Colonic mucosa (tissue), 4 donors: ENCODE data around the gene DPF3. TPM values are rescaled to one million over a fixed set of nuclear protein-coding genes. Genes with fewer than 3 reads are reported as not detected.

Experiments used
- DNase-seq: peaks from one replicate; pipeline ENCODE4 v3.0.0-alpha.2; 2020
- H3K27ac ChIP-seq: fragments of 200-600 bp; one replicate; pipeline ENCODE4 v1.8.0; 2021
- H3K27me3 ChIP-seq: fragments of 200-600 bp; one replicate; pipeline ENCODE4 v1.8.0; 2021
- H3K36me3 ChIP-seq: fragments of 200-600 bp; one replicate; pipeline ENCODE4 v1.8.0; 2021
- H3K4me1 ChIP-seq: fragments of 200-600 bp; one replicate; pipeline ENCODE4 v1.8.0; 2021; ENCODE audit warnings: mild to moderate bottlenecking
- H3K4me3 ChIP-seq: fragments of 200-600 bp; one replicate; pipeline ENCODE4 v1.8.0; 2021
- H3K9ac ChIP-seq, 2 donors: one replicate each; pipeline ENCODE4 v1.7.0; 2013; ENCODE audit warnings: control low read depth in 2 of 2, low read depth in 2 of 2, low read length in 2 of 2
- H3K9me3 ChIP-seq: fragments of 200-600 bp; one replicate; pipeline ENCODE4 v1.8.0; 2021
- CTCF ChIP-seq: fragments of 200-600 bp; IDR thresholded peaks from one replicate; pipeline ENCODE4 v1.8.0; 2022; ENCODE audit warnings: antibody characterized with exemption, mild to moderate bottlenecking
- intact Hi-C: fragments of 100-400 bp; cut with DNase I; formaldehyde crosslinking; loops from one replicate; pipeline ENCODE4 v1.14.1; 2022
- total RNA-seq, 2 donors: library from RNA; stranded (reverse); fragmentation: NEBNext Ultra II Directional in 1 of 2; extraction: Animal tissue kit (Norgen Biotek cat#: 25700) in 1 of 2; gene quantifications; one replicate each; pipeline ENCODE4 v1.2.1, GENCODE V29; 2021
- donor health status: healthy.
- donor health status: DM: no; HTN: no; CAD: no.
- donor health status: DM: no; HTN: no; CAD: no.

DPF3 gene
- total RNA-seq, 2 donors from 2014 or later = 6.7 to 14.0 TPM

GRCh38 chr14:72594099-72594901, 299.6 kb downstream of the DPF3 start:
- no peak for DNase-seq
- H3K27me3 ChIP-seq = no peaks in the 10 kb centered on the region
- no peak for TF ChIP-seq CTCF
- no peak overlapping the region for H3K27ac ChIP-seq
- no peak overlapping the region for H3K9ac ChIP-seq
- no peaks in the 10 kb centered on the region for H3K9me3 ChIP-seq
- H3K4me1 ChIP-seq = no peaks in the 10 kb centered on the region
- H3K4me3 ChIP-seq = no peak overlapping the region
- intact Hi-C loops = no loop called here
- H3K36me3 ChIP-seq = no peaks in the 10 kb centered on the region

GRCh38 chr14:72591391-72591790, 302.5 kb downstream of the DPF3 start:
- intact Hi-C loops = no loop called here
- TF ChIP-seq CTCF = no peak
- H3K4me1 ChIP-seq = no peaks in the 10 kb centered on the region

GRCh38 chr14:72590577-72590976, 303.3 kb downstream of the DPF3 start:
- DNase-seq = no peak

More at GRCh38 chr14:72591391-72591790, 302.5 kb downstream of the DPF3 start:
- no peaks in the 10 kb centered on the region for H3K36me3 ChIP-seq
- DNase-seq = no peak
- no peaks in the 10 kb centered on the region for H3K9me3 ChIP-seq
- H3K27me3 ChIP-seq = no peaks in the 10 kb centered on the region
- no peak overlapping the region for H3K9ac ChIP-seq
- H3K4me3 ChIP-seq = no peak overlapping the region
- H3K27ac ChIP-seq = no peak overlapping the region

GRCh38 chr14:72589652-72590051, 304.2 kb downstream of the DPF3 start:
- H3K9me3 ChIP-seq = no peaks in the 10 kb centered on the region
- no peak overlapping the region for H3K9ac ChIP-seq
- DNase-seq = no peak
- no peak overlapping the region for H3K4me3 ChIP-seq
- no peak overlapping the region for H3K27ac ChIP-seq
- TF ChIP-seq CTCF = no peak
- no peaks in the 10 kb centered on the region for H3K27me3 ChIP-seq
- intact Hi-C loops = no loop called here
- H3K4me1 ChIP-seq = no peaks in the 10 kb centered on the region
- no peaks in the 10 kb centered on the region for H3K36me3 ChIP-seq

More at GRCh38 chr14:72590577-72590976, 303.3 kb downstream of the DPF3 start:
- Histone ChIP-seq H3K4me1 (no peaks in the 10 kb centered on the region), H3K27me3 (no peaks in the 10 kb centered on the region), H3K4me3 (no peak overlapping the region), H3K9me3 (no peaks in the 10 kb centered on the region), H3K9ac (no peak overlapping the region), H3K36me3 (no peaks in the 10 kb centered on the region), H3K27ac (no peak overlapping the region)
- TF ChIP-seq CTCF = no peak
- intact Hi-C loops = no loop called here

GRCh38 chr14:72588521-72588920, 305.4 kb downstream of the DPF3 start:
- Histone ChIP-seq H3K4me3 (no peak overlapping the region), H3K4me1 (no peaks in the 10 kb centered on the region), H3K9me3 (no peaks in the 10 kb centered on the region), H3K27ac (no peak overlapping the region), H3K9ac (no peak overlapping the region), H3K27me3 (no peaks in the 10 kb centered on the region), H3K36me3 (no peaks in the 10 kb centered on the region)
- intact Hi-C loops = no loop called here
- DNase-seq = no peak
- TF ChIP-seq CTCF = no peak
